ENCODE data around the gene CRACDL.

GRCh38 chr2:98819231-98819766, 116.7 kb downstream of the CRACDL start:
- TF ChIP-seq CTCF (IDR thresholded peaks at IDR 0.05; ENCODE audit: low read depth, low read length) (no peak), EZH2phosphoT487 (IDR thresholded peaks at IDR 0.05; ENCODE audit: low read depth) (no peak)
